DMS53 treated with DMSO at 0.1 percent for 48 hours (cell line): ENCODE measurements around the gene YIPF4.
"Not testable (repeated sequence)": the region's sequence is repeated elsewhere in the genome, so short reads cannot be mapped to it uniquely, and the experiment has no call there.

Experiments
- DNase-seq: peaks from one replicate; lab custom pipeline; 2025; ENCODE audit not compliant: unreplicated experiment; lab: John Stamatoyannopoulos, UW

The YIPF4 gene

DNA sequence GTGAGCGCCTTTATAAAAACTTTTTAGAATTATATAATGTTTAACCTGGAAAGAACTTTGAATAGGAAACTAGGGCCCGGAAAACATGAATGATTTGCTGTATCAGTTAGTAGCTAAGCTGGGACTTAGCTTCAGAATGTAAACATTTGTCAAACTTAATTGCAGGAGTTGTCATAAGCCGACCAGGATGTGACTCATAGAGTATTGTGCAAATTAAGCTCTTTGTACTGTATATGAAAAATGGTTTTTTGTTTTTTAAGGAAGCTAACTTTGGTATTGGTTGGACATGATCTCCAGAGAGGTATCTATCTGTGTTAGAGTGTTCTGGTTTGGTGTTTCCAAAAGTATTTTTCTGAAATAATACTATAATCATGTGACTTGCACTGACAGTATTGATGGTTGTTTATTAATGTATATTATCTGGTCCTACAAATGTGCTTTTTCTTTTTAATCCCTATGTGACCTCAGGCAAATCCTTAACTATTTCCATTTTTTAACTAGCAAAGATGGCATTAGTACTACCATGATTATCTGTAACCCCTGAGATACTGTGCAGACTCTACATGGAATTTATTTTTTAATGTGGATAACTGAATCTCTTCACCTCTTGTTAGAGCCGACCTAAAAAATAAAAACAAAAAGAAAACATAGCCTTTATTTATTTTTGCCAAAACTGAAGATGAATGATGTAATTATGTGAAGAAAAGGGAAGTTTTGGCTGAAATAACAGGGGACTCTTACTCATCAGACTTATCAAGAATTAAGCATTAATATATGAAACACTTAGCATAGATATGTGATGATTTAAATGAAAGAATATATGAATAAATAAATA is 11.7 kb downstream of the YIPF4 start:
- DNase-seq, result peak; percentile 13

GRCh38 chr2:32290000-32290339 is 12.3 kb downstream of the YIPF4 start:
- DNase-seq, result no peak

- no peak for DNase-seq
Observed at GRCh38 chr2:32291746-32292145, 14.0 kb downstream of the YIPF4 start.

DNA sequence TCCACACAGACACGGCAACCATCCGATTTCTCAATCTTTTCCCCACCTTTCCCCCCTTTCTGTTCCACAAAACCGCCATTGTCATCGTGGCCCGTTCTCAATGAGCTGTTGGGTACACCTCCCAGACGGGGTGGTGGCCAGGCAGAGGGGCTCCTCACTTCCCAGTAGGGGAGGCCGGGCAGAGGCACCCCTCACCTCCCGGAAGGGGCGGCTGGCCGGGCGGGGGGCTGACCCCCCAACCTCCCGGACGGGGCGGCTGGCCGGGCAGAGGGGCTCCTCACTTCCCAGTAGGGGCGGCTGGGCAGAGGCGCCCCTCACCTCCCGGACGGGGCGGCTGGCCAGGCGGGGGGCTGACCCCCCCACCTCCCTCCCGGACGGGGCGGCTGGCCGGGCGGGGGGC is 15.8 kb downstream of the YIPF4 start:
- DNase-seq, result not testable (repeated sequence)

- not testable (repeated sequence) for DNase-seq
Observed at GRCh38 chr2:32293966-32294562, 16.4 kb downstream of the YIPF4 start.

DNA sequence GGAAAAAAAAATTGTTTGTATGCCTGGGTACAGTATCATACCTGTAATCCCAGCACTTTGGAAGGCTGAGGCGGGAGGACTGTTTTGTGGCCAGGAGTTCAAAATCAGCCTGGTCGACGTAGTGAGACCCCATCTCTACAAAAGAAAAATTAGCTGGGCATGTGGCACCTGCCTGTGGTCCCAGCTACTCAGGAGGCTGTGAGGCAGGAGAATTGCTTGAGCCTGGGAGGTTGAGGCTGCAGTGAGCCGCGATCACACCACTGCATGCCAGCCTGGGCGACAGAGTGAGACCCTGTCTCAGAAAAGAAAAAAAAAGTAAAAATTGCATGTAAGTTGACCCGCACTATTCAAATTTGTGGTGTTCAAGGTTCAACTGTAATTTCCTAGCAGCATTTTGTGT is 32.9 kb downstream of the YIPF4 start:
- no peak for DNase-seq

DNA sequence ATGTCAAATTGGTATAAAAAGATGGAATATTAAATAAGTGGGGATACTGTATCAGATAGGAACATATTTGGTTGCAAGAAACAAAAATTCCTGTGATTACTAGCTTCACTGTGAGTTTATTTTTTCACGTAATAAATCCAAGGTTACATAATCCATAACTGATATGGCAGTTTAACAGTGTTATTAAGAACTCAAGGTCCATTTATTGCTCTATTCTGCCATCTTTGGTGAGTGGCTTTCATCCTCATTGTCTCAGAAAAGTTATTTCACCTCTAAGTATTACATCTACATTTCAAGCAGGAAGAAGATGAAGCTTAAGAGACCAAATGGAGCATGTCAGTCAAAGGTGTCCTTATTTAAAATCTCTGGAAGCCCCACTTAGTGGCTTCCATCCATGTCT is 37.2 kb downstream of the YIPF4 start:
- no peak for DNase-seq

- not testable (repeated sequence) for DNase-seq
Observed at GRCh38 chr2:32328679-32329078, 51.0 kb downstream of the YIPF4 start.

DNA sequence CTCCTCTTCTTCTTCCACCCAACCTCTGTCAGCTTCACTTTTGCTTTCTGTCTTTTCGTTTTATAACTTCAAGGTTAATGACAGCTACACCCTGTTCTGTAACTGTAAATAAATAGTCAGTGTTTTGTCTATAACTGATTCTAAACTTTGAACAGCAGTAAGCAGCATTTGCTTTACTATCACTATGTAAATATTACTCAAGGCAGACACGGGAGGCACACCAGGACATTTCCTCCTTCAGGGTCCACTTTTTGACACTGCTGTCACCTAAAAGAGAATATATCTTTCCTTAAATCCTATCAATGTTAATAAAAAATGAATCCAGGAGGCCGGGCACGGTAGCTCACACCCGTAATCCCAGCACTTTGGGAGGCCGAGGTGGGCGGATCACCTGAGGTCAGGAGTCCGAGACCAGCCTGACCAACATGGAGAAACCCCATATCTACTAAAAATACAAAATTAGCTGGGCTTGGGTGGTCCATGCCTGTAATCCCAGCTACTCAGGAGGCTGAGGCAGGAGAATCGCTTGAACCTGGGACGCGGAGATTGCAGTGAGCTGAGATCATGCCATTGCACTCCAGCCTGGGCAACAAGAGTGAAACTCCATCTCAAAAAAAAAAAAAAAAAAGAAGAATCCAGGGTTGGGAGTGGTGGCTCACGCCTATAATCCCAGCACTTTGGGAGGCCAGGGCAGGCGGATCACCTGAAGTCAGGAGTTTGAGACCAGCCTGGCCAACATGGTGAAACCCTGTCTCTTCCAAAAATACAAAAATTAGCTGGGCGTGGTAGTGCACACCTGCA is 51.7 kb downstream of the YIPF4 start:
- not testable (repeated sequence) for DNase-seq

DNA sequence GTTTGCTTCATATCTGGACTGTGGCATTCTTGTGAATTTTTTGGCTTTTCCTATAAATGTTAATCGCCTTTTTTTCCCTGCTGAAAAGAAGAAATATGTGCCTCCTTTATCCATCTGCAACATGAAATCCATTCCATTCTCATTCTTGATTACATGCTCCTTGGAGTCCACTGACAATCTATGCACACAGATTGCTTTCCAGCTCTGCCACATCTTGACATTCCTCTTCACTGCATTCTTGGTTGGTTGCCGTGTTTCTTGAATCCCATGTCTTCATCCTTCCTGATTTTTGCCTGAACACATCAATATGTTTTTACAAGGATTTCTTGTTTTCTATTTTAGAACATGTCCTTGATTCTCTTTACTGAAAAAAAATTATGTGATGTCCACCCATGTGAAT is 52.4 kb downstream of the YIPF4 start:
- no peak for DNase-seq

DNA sequence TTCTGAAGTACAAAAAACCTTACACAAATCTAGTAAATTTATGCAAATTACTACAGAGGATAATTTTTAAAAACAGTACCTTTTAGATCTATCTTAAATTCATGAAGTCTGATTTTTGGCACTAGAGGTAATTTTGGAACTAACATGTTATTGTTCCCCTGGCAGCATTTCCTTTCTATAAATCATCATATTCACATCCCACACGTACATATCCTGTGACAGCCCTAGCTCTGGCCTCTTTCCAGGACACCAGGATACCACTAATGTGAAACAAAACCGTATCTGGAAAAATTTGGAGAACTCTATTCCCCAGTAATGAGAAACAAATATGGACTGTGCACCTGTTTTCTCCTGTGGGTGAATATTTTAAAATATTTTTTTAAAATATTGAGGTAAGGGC is 65.1 kb downstream of the YIPF4 start:
- no peak for DNase-seq

DNA sequence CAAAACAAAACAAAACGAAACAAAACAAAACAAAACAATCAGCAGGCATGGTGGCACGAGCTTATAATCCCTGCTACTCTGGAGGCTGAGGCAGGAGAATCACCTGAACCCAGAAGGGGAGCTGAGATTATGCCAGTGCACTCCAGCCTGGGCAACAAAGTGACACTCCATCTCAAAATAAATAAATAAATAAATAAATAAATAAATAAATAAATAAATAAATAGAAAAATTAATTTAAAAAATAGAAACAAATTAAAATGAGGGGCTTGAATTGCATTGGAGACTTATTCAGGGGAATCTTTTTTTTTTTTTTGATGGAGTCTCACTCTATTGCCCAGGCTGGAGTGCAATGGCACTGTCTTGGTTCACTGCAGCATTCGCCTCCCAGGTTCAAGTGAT is 73.1 kb downstream of the YIPF4 start:
- DNase-seq, result not testable (repeated sequence)

- peak; percentile 41 for DNase-seq
Observed at GRCh38 chr2:32355976-32356680, 78.4 kb downstream of the YIPF4 start.

- DNase-seq, result peak; percentile 81
Observed at GRCh38 chr2:32356681-32357317, 79.1 kb downstream of the YIPF4 start, which contains the start of gene BIRC6. Gene BIRC6, plus strand, starts transcription at chr2:32357023. Its CDS starts 139 bp downstream, at chr2:32357162.

- DNase-seq, result no peak
Observed at GRCh38 chr2:32357318-32358110, 79.8 kb downstream of the YIPF4 start.

- no peak for DNase-seq
Observed at GRCh38 chr2:32358111-32358482, 80.4 kb downstream of the YIPF4 start.

DNA sequence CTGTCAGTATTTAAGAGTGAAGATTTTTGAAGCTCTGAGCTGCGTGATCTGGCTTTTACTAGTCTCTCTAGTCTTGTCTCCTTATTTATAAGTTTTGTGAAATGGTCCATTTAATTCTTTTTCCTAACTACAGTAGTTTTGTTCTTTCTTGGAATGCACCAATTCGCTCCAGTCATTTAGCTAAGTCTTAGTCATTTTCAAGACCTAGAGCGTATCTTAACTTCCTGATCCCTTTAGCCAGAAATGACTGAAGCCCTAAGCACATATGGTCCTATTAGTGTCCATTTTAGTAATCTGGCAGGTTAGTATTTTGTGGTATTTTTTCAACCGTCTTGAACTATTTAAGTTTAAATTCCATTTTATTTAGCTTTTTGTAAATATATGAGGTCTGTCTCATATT is 82.7 kb downstream of the YIPF4 start:
- DNase-seq, result no peak

DNA sequence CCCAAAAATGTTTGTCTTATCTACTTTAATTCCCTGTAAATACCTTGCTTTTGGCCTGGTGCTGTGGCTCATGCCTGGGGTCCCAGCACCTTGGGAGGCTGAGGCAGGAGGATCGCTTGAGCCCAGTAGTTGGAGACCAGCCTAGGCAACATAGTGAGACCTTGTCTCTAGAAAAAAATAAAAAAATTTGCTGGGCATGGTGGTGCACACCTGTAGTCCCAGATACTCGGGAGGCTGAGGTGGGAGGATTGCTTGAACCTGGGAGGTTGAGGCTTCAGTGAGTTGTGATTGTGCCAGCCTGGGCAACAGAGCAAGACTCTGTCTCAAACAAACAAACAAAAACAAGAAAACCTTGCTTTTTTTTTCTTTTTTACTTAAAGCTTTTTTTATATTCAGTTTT is 85.3 kb downstream of the YIPF4 start:
- not testable (repeated sequence) for DNase-seq

DNA sequence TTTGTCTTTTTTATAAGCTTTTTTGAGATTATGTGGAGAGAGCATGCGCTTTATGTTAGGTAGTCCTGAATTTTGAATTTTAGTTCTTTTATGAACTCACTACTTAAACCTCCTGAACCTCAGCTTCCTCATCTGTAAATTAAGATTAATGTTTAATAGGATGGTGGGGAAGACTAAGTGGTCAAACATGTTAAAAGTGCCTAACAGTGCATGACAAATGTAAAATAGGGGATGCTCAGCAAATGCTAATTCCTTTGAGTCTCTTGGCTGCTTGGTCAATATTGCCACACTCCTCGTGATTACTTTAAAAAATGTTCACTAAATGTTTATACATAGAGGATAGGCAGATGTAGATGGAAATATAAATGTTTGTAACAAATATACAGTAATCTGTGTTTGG is 85.9 kb downstream of the YIPF4 start:
- no peak for DNase-seq

DNA sequence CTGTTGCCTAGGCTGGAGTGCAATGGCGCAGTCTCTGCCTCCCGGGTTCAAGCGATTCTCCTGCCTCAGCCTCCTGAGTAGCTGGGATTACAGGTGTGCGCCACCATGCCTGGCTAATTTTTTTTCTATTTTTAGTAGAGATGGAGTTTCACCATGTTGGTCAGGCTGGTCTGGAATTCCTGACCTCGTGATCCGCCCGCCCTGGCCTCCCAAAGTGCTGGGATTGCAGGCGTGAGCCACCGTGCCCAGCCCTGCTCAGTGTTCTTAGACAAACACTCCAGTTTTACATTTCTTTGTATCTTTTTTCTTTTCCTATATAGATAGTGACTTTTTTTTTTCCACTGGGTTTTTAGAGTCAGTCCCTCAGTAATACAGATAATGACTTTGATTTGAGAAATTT is 86.6 kb downstream of the YIPF4 start:
- DNase-seq, result not testable (repeated sequence)
